Stimulated activated memory B cell treated with anti-CD40 and anti-IgM and Interleukin-4, amounts not matched to agents 10 μg/mL and 1 μg/mL and 100 μg/mL, for 72 hours (primary cell): ENCODE measurements around the gene ADAMTS20.
"Not testable (repeated sequence)": the region's sequence is repeated elsewhere in the genome, so short reads cannot be mapped to it uniquely, and the experiment has no call there.

Experiments used
- ATAC-seq: fragments of 150-1000 bp; cut with Tn5 transposase; 2 replicates; pipeline ENCODE4 v1.10.0; 2021
- H3K27ac Mint-ChIP-seq: one replicate; pipeline ENCODE4 v1.8.0; 2022; ENCODE audit warnings: mild to moderate bottlenecking, mixed read lengths
- H3K27me3 Mint-ChIP-seq: one replicate; pipeline ENCODE4 v1.8.0; 2022; ENCODE audit warnings: mixed read lengths
- H3K36me3 Mint-ChIP-seq: one replicate; pipeline ENCODE4 v1.8.0; 2022; ENCODE audit warnings: mixed read lengths
- H3K4me1 Mint-ChIP-seq: one replicate; pipeline ENCODE4 v1.8.0; 2022; ENCODE audit warnings: mixed read lengths
- H3K4me3 Mint-ChIP-seq: one replicate; pipeline ENCODE4 v1.8.0; 2022; ENCODE audit warnings: mild to moderate bottlenecking, moderate library complexity, mixed read lengths
- H3K9me3 Mint-ChIP-seq: one replicate; pipeline ENCODE4 v1.8.0; 2022; ENCODE audit warnings: mixed read lengths

ADAMTS20 gene

DNA sequence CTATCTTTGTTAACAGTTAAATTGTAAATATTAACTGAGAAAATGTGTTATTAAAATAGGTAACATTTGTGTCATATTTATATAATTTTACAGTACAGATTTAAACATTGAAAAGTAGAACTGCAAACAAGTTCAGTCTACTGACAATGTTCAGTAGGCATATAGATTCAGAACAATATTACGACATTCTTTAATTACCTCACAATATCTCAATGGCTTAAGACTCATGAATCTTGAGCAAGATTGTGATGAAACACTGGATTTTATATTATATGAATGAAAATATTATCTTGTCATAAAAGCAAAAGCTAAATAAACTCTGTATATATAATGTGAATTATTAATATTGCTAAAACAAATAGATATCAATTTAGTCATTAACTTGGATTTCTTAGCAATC lies 194.9 kb downstream of the ADAMTS20 start:
- Mint-ChIP-seq H3K36me3 (no peaks in the 10 kb centered on the region), H3K4me3 (no peak overlapping the region), H3K4me1 (no peaks in the 10 kb centered on the region), H3K27me3 (no peaks in the 10 kb centered on the region), H3K27ac (no peak overlapping the region), H3K9me3 (no peaks in the 10 kb centered on the region)
- no peak for ATAC-seq

GRCh38 chr12:43352001-43352400 lies 200.0 kb downstream of the ADAMTS20 start:
- Mint-ChIP-seq H3K4me1 (no peaks in the 10 kb centered on the region), H3K4me3 (no peak overlapping the region), H3K27ac (no peak overlapping the region), H3K36me3 (no peaks in the 10 kb centered on the region), H3K27me3 (peaks cover 13% of the 10 kb centered on the region), H3K9me3 (no peaks in the 10 kb centered on the region)
- no peak for ATAC-seq

GRCh38 chr12:43349863-43350262 lies 202.1 kb downstream of the ADAMTS20 start:
- no peak for ATAC-seq
- Mint-ChIP-seq H3K9me3 (peaks cover 5% of the 10 kb centered on the region), H3K36me3 (peaks cover 4% of the 10 kb centered on the region), H3K27ac (no peak overlapping the region), H3K4me1 (no peaks in the 10 kb centered on the region), H3K27me3 (peaks cover 13% of the 10 kb centered on the region), H3K4me3 (no peak overlapping the region)

- Mint-ChIP-seq H3K36me3 (peaks cover 4% of the 10 kb centered on the region), H3K4me1 (no peaks in the 10 kb centered on the region), H3K27me3 (peaks cover 13% of the 10 kb centered on the region), H3K4me3 (no peak overlapping the region), H3K9me3 (peaks cover 12% of the 10 kb centered on the region), H3K27ac (no peak overlapping the region)
- ATAC-seq, result no peak
These were observed 203.8 kb downstream of the ADAMTS20 start for GRCh38 chr12:43348221-43348620.

GRCh38 chr12:43347026-43347425 lies 205.0 kb downstream of the ADAMTS20 start:
- Mint-ChIP-seq H3K27me3 (peaks cover 22% of the 10 kb centered on the region), H3K36me3 (peaks cover 4% of the 10 kb centered on the region), H3K4me3 (no peak overlapping the region), H3K27ac (no peak overlapping the region), H3K4me1 (no peaks in the 10 kb centered on the region), H3K9me3 (peaks cover 13% of the 10 kb centered on the region)
- no peak for ATAC-seq

- Mint-ChIP-seq H3K27ac (no peak overlapping the region), H3K27me3 (peaks cover 19% of the 10 kb centered on the region), H3K4me1 (no peaks in the 10 kb centered on the region)
These were observed 207.0 kb downstream of the ADAMTS20 start for GRCh38 chr12:43345023-43345422.

GRCh38 chr12:43341785-43342313 lies 210.2 kb downstream of the ADAMTS20 start:
- not testable (repeated sequence) for H3K27ac Mint-ChIP-seq, H3K4me1 Mint-ChIP-seq, H3K4me3 Mint-ChIP-seq, H3K36me3 Mint-ChIP-seq, ATAC-seq
- H3K9me3 Mint-ChIP-seq, result peaks cover 13% of the 10 kb centered on the region
- H3K27me3 Mint-ChIP-seq, result peaks cover 19% of the 10 kb centered on the region

More at GRCh38 chr12:43345023-43345422, 207.0 kb downstream of the ADAMTS20 start:
- no peak overlapping the region for H3K4me3 Mint-ChIP-seq
- H3K9me3 Mint-ChIP-seq, result peaks cover 13% of the 10 kb centered on the region
- ATAC-seq, result no peak
- H3K36me3 Mint-ChIP-seq, result peaks cover 4% of the 10 kb centered on the region

- peaks cover 4% of the 10 kb centered on the region for H3K9me3 Mint-ChIP-seq
- H3K4me3 Mint-ChIP-seq, result no peak overlapping the region
- ATAC-seq, result no peak
- peaks cover 6% of the 10 kb centered on the region for H3K4me1 Mint-ChIP-seq
- no peaks in the 10 kb centered on the region for H3K36me3 Mint-ChIP-seq
- peaks cover 19% of the 10 kb centered on the region for H3K27me3 Mint-ChIP-seq
- H3K27ac Mint-ChIP-seq, result no peak overlapping the region
These were observed 213.0 kb downstream of the ADAMTS20 start for GRCh38 chr12:43338848-43339526.

DNA sequence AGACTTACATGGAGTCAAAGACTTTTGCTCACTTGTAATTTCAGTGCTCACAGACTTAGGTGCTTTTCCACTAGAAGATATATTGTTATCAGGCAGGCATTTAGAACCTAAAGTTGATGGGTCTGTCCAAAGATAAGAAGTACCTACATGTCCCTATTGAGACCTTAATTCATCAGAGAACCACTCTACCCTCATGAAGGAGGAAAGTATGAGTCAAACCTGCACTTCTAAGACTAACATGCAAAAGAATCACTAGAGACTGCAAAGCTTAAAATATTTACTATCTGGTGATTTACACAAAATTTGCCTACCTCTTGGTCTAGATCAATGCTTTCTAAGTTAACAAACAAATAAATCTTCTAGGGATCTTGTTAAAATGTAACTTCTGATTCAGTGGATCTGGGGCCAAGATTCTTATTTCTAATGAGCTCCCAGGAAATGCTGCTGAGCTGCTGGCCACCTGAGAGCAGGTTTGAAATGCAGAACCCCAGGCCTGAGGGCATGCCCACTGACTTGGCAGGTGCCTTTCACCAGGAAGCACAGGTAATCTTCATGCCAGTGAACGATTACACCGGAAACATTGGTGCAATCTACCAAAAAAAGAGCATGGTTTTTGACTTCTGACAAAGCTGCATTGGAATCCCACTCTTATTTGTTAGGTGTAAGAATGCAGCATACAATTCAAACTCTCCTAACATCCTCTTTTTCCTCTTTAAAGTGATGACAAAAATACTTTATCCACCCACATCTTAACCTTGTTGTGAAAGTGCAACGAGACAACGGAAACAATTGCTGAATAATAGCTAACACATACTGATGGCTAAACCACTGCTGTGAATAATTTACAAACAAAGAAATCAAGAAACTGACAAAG lies 214.2 kb downstream of the ADAMTS20 start:
- H3K4me3 Mint-ChIP-seq, result no peak overlapping the region
- H3K27me3 Mint-ChIP-seq, result peaks cover 18% of the 10 kb centered on the region
- no peaks in the 10 kb centered on the region for H3K36me3 Mint-ChIP-seq
- H3K4me1 Mint-ChIP-seq, result peaks cover 6% of the 10 kb centered on the region
- H3K9me3 Mint-ChIP-seq, result no peaks in the 10 kb centered on the region
- H3K27ac Mint-ChIP-seq, result no peak overlapping the region
- ATAC-seq, result no peak

- no peak overlapping the region for H3K4me3 Mint-ChIP-seq
- H3K36me3 Mint-ChIP-seq, result no peaks in the 10 kb centered on the region
- H3K27me3 Mint-ChIP-seq, result peaks cover 18% of the 10 kb centered on the region
- H3K9me3 Mint-ChIP-seq, result no peaks in the 10 kb centered on the region
- peaks cover 6% of the 10 kb centered on the region for H3K4me1 Mint-ChIP-seq
- H3K27ac Mint-ChIP-seq, result no peak overlapping the region
- ATAC-seq, result peak; percentile 31
These were observed 214.9 kb downstream of the ADAMTS20 start for GRCh38 chr12:43336962-43337555.

DNA sequence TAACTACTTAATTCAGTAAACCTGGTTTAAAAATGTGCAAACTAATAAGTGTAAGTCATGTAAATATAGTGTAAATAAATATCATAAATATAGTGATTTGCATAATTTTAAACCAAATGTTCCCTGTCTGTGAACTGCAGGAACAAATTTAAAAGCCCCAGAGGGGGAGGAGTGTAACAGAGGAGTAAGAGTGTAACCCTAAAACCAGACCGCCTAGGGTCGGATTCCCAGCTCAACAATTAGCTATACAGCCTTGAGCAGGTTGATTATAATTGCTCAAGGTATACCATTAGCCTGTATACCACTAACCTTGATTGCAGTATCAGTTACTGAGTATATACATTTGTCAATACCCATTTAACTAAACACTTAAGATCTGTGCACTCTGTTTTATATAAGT lies 218.4 kb downstream of the ADAMTS20 start:
- Mint-ChIP-seq H3K9me3 (peaks cover 2% of the 10 kb centered on the region), H3K27ac (no peak overlapping the region), H3K4me3 (no peak overlapping the region), H3K36me3 (no peaks in the 10 kb centered on the region), H3K4me1 (peaks cover 1% of the 10 kb centered on the region), H3K27me3 (peaks cover 34% of the 10 kb centered on the region)
- ATAC-seq, result no peak

- Mint-ChIP-seq H3K4me1 (no peaks in the 10 kb centered on the region), H3K9me3 (peaks cover 2% of the 10 kb centered on the region), H3K27ac (no peak overlapping the region), H3K27me3 (peaks cover 40% of the 10 kb centered on the region), H3K4me3 (no peak overlapping the region), H3K36me3 (no peaks in the 10 kb centered on the region)
- ATAC-seq, result no peak
These were observed 218.9 kb downstream of the ADAMTS20 start for GRCh38 chr12:43332977-43333640.

GRCh38 chr12:43331935-43332334 lies 220.1 kb downstream of the ADAMTS20 start:
- H3K4me1 Mint-ChIP-seq, result no peaks in the 10 kb centered on the region
- no peak overlapping the region for H3K27ac Mint-ChIP-seq
- H3K36me3 Mint-ChIP-seq, result no peaks in the 10 kb centered on the region
- H3K9me3 Mint-ChIP-seq, result peaks cover 2% of the 10 kb centered on the region
- peaks cover 42% of the 10 kb centered on the region for H3K27me3 Mint-ChIP-seq
- H3K4me3 Mint-ChIP-seq, result no peak overlapping the region
- ATAC-seq, result no peak

DNA sequence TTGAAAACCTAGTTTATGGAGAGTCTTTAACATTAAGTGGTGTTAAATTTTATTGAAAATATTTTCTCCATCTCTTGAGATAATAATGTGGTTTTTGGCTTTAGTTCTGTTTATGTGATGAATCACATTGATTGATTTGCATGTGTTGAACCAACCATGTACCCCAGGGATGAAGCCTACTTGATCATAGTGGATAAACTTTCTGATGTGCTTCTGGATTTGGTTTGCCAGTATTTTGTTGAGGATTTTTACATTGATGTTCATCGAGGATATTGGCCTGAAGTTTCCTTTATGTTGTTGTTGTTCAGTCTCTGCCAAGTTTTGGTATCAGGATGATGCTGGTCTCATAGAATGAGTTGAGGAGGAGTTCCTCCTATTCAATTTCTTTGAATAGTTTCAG lies 222.6 kb downstream of the ADAMTS20 start:
- Mint-ChIP-seq H3K27ac (no peak overlapping the region), H3K27me3 (peaks cover 42% of the 10 kb centered on the region), H3K9me3 (peaks cover 2% of the 10 kb centered on the region), H3K36me3 (no peaks in the 10 kb centered on the region), H3K4me1 (peaks cover 8% of the 10 kb centered on the region), H3K4me3 (no peak overlapping the region)
- ATAC-seq, result no peak

- Mint-ChIP-seq H3K4me3 (no peak overlapping the region), H3K9me3 (peaks cover 3% of the 10 kb centered on the region), H3K27me3 (peaks cover 25% of the 10 kb centered on the region), H3K36me3 (no peaks in the 10 kb centered on the region), H3K4me1 (peaks cover 8% of the 10 kb centered on the region), H3K27ac (no peak overlapping the region)
- ATAC-seq, result no peak
These were observed 226.2 kb downstream of the ADAMTS20 start for GRCh38 chr12:43325786-43326185.
